ENCODE results near the gene LARP6. TPM values are rescaled to one million over a fixed set of nuclear protein-coding genes. Genes with fewer than 3 reads are reported as not detected.

LARP6 gene
- total and polyA plus RNA-seq, 8 donors, result 9.8 to 127 (median 14.1) TPM

- H3K36me3 ChIP-seq, result peaks cover 0 to 5% (median 0%) of the 10 kb centered on the region in 4 donors
- H3K27me3 ChIP-seq, result no peaks in the 10 kb centered on the region
- intact Hi-C loops (cut with DNase I; ENCODE audit: low total_unique reads), result no loop called here
- no peak for DNase-seq
- WGBS, 5 donors, result 91 to 96% (median 95%) methylated on average over 6 of the region's 6 CpGs
- TF ChIP-seq EP300 (IDR thresholded peaks at IDR 0.05) (no peak), POLR2A (IDR thresholded peaks at IDR 0.05) (no peak), POLR2AphosphoS5 (IDR thresholded peaks at IDR 0.05) (no peak)
- TF ChIP-seq, protein P1, sequence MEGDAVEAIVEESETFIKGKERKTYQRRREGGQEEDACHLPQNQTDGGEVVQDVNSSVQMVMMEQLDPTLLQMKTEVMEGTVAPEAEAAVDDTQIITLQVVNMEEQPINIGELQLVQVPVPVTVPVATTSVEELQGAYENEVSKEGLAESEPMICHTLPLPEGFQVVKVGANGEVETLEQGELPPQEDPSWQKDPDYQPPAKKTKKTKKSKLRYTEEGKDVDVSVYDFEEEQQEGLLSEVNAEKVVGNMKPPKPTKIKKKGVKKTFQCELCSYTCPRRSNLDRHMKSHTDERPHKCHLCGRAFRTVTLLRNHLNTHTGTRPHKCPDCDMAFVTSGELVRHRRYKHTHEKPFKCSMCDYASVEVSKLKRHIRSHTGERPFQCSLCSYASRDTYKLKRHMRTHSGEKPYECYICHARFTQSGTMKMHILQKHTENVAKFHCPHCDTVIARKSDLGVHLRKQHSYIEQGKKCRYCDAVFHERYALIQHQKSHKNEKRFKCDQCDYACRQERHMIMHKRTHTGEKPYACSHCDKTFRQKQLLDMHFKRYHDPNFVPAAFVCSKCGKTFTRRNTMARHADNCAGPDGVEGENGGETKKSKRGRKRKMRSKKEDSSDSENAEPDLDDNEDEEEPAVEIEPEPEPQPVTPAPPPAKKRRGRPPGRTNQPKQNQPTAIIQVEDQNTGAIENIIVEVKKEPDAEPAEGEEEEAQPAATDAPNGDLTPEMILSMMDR (IDR thresholded peaks at IDR 0.05), result no peak
- no peak overlapping the region for H3K27ac ChIP-seq
- no peaks in the 10 kb centered on the region for H3K9me3 ChIP-seq
- no peak overlapping the region for H3K4me3 ChIP-seq
- H3K4me1 ChIP-seq, result peaks cover 0 to 6% (median 0%) of the 10 kb centered on the region in 4 donors
Measured at GRCh38 chr15:70845602-70846360, 8.2 kb downstream of the LARP6 start.

DNA sequence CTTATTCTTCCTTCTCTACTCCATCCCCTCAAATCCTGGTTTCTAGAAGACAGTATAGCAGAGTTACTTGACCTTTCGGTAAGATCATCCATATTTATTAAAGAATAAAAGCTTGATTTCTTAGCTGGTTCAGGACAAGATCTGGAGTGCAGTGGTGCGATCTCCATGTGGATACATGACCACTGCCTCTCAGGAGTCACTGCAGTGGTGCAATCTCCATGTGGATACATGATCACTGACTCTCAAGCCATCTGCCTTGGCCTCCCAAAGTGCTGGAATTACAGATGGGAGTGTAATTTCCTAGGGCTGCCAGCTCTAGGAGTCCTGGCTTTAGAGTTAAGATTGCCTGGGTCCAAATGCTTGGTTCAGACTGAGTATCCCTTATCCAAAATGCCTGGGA, 16.5 kb downstream of the LARP6 start:
- TF ChIP-seq EP300 (IDR thresholded peaks at IDR 0.05) (no peak), POLR2AphosphoS5 (IDR thresholded peaks at IDR 0.05) (no peak), POLR2A (IDR thresholded peaks at IDR 0.05) (no peak)
- Histone ChIP-seq H3K27ac (no peak overlapping the region), H3K9me3 (no peaks in the 10 kb centered on the region), H3K4me3 (no peak overlapping the region), H3K4me1 (peaks cover 7 to 25% (median 10%) of the 10 kb centered on the region in 4 donors), H3K27me3 (no peaks in the 10 kb centered on the region), H3K36me3 (peaks cover 3 to 37% (median 20%) of the 10 kb centered on the region in 4 donors)
- no peak for DNase-seq
- 94 to 100% (median 97%) methylated on average over 2 of the region's 2 CpGs for WGBS, 5 donors
- intact Hi-C loops (cut with DNase I; ENCODE audit: low total_unique reads), result no loop called here

DNA sequence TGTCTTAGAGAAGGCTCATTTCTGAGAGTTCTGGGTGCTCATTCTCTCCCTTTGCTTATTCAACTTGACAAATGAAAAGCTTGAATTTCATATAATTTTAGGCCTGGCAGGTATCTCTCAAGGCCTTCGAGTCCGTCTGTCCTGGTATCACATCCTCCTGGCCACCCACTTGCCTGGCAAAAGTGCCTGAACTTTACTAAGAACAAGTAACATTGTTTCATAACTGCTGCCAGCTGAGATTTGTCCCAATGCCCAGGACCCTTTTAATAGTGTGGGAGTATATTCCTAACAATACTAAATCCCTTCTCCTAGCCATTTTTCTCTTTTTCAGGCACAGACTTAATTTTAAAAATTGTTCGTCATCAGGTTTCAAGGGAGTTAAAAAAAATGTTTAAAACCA, 18.1 kb downstream of the LARP6 start:
- peaks cover 11 to 30% (median 14%) of the 10 kb centered on the region in 4 donors for H3K4me1 ChIP-seq
- intact Hi-C loops (cut with DNase I; ENCODE audit: low total_unique reads), result no loop called here
- no peaks in the 10 kb centered on the region for H3K27me3 ChIP-seq
- no peak overlapping the region for H3K4me3 ChIP-seq
- H3K9me3 ChIP-seq, result no peaks in the 10 kb centered on the region
- no peak for TF ChIP-seq POLR2A (IDR thresholded peaks at IDR 0.05)
- TF ChIP-seq POLR2AphosphoS5 (IDR thresholded peaks at IDR 0.05), result no peak
- TF ChIP-seq, protein P1 (IDR thresholded peaks at IDR 0.05), result no peak
- no peak for TF ChIP-seq EP300 (IDR thresholded peaks at IDR 0.05)
- peak overlapping the region in 4 of 5 donors; percentile 47 to 67 (median 60) for H3K27ac ChIP-seq
- peaks cover 8 to 49% (median 31%) of the 10 kb centered on the region in 4 donors for H3K36me3 ChIP-seq
- 71 to 91% (median 86%) methylated on average over 3 of the region's 3 CpGs for WGBS, 5 donors
- DNase-seq, result peak in 1 of 2 donors; percentile 59

GRCh38 chr15:70835415-70835814, 18.5 kb downstream of the LARP6 start:
- H3K27ac ChIP-seq, result peak overlapping the region in 4 of 5 donors; percentile 47 to 67 (median 60)
- peak in 1 of 2 donors; percentile 69 for DNase-seq
- H3K36me3 ChIP-seq, result peaks cover 8 to 53% (median 31%) of the 10 kb centered on the region in 4 donors
- intact Hi-C loops (cut with DNase I; ENCODE audit: low total_unique reads), result no loop called here
- no peaks in the 10 kb centered on the region for H3K27me3 ChIP-seq
- TF ChIP-seq EP300 (IDR thresholded peaks at IDR 0.05) (peak; percentile 47), POLR2AphosphoS5 (IDR thresholded peaks at IDR 0.05) (peak in 1 of 3 donors; percentile 68), POLR2A (IDR thresholded peaks at IDR 0.05) (no peak)
- TF ChIP-seq, protein P1 (IDR thresholded peaks at IDR 0.05), result no peak
- 88 to 96% (median 93%) methylated on average over 6 of the region's 6 CpGs for WGBS, 5 donors
- peaks cover 13 to 34% (median 17%) of the 10 kb centered on the region in 4 donors for H3K4me1 ChIP-seq
- no peak overlapping the region for H3K4me3 ChIP-seq
- no peaks in the 10 kb centered on the region for H3K9me3 ChIP-seq

Data from stomach (tissue), 9 donors.